CD4-positive, alpha-beta T cell treated with Interferon alpha-2 for 1 hour (primary cell): ENCODE results near the gene ZSCAN18.

Experiments
- DNase-seq, 2 donors: peaks; one replicate each; pipeline ENCODE4 v3.0.0-alpha.2; 2020 to 2022

Gene ZSCAN18

DNA sequence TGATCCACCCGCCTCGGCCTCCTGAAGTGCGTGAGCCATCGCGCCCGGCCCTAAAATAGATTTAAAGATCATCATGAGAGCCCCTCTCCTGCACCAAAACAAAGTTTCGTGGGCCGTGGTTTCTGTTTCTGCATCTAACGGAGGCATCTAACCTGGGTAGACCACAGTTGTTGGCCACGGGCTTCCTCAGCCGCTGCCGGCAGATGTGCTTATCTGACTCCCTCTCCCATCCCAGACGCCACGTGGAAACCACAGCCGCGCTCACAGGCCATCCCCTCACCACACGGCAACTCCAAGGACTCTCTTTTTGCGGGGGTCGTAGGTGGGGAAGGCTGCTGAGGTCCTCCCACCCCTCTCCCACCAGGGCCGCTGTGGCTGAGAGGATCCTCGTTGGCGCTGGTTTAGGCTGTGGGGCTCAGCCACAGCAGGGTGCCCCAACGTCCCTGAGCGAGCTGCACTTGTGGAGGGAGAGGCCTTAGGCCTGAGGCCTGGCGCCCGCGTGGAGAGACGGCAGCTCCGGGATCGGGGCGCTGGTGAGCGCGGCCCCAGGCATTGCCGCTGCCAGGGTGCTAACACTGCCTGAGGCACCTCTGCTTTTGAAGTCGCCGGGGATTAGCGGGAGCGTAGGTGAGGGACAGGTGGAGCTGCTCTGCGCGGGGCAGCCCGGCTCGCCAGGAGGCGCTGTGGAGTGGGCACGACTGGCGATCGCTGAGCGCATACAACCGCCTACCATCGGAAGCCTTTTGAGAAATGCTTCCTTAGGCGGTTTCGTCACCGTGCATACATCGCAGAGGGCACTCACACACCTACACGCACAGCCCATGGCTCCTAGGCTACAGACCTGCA lies 55.3 kb downstream of the ZSCAN18 start:
- no peak for DNase-seq

DNA sequence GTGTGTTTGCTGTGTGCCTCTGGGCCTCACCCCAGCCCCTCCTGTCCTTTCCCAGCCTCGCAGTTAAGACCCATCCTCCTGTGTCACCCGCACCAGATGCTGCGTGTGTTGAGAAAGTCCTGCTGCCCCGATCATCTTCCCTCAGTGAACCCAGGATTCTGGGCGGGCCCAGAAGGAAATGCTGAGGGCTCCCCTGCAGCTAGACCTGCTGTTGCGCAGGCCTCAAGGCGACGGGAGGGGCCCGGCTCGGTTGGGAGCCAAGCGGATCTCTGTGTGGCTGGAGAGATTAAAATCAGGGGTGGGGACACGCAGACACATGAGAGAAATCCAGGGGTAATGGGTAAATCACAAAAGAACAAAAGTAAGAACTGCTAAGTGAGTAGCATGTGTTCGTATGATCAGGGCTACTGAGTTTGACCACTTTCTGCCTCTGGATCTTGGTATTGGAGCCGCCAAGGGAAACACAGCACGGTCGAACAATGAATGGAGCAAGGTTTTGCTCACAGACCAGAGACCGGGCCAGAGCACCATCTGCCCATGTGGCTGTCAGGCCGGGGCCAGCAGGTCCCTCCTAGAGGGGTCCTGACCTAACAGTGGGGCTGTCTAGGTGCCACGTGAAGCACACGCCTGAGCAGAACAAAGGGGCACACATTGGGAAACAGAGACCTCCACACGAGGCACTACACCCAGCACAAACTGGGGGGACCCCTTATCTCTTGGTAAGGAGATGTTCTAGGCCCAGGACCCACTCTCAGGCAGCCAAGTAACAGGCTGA lies 57.1 kb downstream of the ZSCAN18 start:
- no peak for DNase-seq

DNA sequence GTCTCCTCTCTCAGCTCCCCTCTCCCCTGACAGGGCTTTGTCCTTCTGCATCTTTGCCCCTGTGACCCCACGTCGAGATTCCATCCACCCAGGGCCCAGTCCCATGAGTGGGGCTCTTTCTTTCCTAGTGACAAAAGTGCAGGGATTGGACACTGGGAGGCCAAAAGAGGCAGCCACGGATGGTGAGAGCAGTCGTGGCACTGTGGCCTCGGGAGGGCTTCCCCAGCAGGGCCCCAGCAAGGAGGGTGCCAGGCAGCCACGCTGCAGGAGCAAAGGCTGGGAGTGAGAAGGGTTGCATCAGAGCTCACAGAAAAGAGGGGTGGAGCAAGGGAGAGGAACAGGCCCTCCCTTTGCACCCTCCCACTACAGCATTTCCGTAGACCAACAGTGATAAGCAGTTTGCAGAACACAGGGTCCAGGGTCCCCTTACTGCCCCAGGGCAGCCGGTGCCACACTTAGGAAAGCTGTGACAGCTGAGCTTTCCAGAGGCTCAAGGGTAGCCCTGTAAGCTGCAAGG lies 59.3 kb downstream of the ZSCAN18 start:
- DNase-seq = no peak

DNA sequence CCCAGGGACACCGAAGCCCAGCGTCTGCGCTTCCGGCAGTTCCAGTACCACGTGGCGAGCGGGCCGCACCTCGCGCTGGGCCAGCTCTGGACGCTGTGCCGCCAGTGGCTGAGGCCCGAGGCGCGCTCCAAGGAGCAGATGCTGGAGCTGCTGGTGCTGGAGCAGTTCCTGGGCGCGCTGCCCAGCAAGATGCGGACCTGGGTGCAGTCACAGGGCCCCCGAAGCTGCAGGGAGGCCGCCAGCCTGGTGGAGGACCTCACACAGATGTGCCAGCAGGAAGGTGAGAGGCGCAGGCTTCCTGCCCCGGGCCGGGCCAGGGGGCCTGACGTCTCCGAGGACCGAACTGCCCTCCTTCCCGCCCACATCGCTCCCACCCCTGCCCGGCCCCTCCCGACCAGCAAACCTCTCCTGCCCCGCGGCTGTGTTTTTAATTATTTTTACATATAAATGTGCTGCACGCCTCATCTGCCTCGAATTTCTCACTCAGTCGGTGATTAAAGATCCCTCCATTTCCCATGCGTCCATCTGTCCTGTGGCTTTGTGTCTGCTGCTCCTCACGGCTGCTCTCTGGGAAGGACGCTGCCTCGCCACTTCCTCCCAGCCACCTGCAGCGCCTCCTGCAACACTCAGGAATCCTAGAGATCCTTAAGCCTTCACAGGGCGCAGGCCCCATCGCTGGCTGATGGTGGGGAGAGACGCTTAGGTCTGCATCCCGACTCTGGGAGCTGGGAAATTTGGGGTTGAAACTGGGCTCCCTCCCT lies 59.9 kb downstream of the ZSCAN18 start:
- DNase-seq = no peak

DNA sequence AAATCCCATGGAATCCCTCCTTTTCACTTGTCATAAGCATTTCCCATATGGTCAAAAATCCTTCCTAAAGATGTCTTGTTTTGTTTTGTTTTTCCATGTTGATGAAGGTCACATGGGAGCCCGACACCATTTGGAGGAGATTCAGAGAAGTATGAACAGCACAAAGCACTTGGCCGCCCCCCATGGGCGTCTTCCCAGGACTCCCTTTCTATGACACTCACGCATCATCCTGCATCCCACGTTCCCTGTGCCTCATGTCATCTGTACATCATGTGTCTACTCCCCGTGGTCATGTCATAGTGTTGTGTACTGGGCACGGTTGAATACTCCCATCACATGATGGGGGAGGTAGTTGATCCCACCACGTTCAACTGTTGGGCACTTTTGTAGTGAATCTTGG lies 62.2 kb downstream of the ZSCAN18 start:
- no peak for DNase-seq

DNA sequence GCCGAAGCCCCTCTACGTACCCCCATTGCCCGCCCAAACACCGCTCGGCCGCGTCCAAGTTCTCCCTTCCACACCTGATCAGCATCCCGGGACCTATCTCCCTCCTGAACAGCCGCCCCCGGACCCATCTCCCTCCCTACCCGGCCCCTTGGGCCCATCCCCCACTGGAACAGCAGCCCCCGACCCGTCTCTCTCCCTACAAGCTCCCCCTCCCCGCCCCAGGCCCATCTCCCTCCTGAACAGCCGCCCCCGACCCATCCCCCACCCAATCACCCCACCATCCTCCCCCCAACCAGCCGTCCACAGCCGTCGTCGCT lies 63.6 kb downstream of the ZSCAN18 start:
- DNase-seq = no peak
